ENCODE measurements around the gene JAKMIP2.

Gene JAKMIP2

DNA sequence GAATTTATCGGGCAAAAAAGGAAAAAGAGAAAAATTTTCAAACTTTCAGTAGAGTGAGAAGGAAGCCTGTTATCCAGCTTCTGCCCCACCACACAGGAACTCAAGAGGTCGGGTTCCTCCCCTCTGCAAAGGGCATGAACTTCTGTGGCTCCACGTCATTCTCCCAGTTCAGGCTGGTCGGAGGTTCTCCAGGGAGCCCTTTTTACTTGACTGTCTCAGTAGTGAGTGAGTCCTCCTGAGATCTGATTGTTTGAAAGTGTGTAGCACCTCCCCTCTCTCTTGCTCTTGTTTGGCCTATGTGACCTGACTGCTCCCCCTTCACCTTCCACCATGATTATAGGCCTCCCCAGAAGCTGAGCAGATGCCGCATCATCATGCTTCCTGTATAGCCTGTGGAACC lies 39.2 kb upstream of the JAKMIP2 start:
- TF ChIP-seq, protein P1, sequence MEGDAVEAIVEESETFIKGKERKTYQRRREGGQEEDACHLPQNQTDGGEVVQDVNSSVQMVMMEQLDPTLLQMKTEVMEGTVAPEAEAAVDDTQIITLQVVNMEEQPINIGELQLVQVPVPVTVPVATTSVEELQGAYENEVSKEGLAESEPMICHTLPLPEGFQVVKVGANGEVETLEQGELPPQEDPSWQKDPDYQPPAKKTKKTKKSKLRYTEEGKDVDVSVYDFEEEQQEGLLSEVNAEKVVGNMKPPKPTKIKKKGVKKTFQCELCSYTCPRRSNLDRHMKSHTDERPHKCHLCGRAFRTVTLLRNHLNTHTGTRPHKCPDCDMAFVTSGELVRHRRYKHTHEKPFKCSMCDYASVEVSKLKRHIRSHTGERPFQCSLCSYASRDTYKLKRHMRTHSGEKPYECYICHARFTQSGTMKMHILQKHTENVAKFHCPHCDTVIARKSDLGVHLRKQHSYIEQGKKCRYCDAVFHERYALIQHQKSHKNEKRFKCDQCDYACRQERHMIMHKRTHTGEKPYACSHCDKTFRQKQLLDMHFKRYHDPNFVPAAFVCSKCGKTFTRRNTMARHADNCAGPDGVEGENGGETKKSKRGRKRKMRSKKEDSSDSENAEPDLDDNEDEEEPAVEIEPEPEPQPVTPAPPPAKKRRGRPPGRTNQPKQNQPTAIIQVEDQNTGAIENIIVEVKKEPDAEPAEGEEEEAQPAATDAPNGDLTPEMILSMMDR (IDR thresholded peaks at IDR 0.05) = no peak
- Histone ChIP-seq H3K27ac (no peak overlapping the region), H3K4me3 (no peak overlapping the region)
- DNase-seq (ENCODE audit: low spot score) = no peak

DNA sequence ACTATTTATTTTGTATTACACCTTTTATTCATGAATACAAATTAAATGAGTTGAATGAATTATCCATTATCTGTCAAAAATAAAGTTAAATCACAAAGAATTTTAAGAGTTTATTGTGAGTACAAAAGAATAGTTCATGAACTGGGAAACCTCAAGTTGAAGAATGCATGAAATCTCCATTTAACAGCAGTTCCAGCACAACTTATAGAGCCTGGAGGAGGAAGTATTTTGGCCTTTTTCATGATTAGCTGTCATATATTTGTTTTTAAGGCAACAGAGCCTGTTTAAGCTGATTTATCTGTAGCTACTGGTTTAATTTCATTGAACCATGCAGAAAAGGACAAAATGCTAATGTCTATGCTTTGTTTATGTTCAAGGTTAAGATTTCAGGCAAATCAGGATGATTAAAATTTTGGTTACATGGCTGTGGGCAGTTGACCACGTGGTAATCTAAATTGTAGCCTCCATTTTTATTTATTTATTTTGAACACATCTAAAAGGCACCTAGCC lies 36.8 kb upstream of the JAKMIP2 start:
- no peak for DNase-seq (ENCODE audit: low spot score)
- no peak overlapping the region for H3K27ac ChIP-seq
- TF ChIP-seq, protein P1 (IDR thresholded peaks at IDR 0.05) = no peak
- no peak overlapping the region for H3K4me3 ChIP-seq

DNA sequence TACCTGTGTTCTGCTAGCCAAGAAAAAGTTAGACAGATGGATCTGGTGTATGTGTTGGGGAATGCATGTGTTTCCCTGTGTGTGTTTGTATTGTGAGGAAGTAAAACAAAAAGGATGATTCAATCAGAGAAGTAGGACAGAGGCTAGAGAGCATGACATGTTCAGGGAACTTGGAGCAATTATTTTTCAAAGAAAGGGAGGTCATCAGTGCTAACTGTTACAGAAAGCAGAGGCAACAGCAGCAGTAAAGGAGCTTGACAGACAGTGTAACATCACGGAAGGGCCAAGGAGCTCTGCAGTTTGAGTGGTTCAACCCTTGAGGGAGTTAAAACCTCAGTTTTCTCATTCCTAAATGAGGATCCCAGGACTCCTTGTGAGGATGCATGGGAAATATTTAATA lies 35.8 kb upstream of the JAKMIP2 start:
- H3K4me3 ChIP-seq = no peak overlapping the region
- TF ChIP-seq, protein P1 (IDR thresholded peaks at IDR 0.05) = no peak
- H3K27ac ChIP-seq = no peak overlapping the region
- DNase-seq (ENCODE audit: low spot score) = no peak

GRCh38 chr5:147813696-147814095 lies 31.2 kb upstream of the JAKMIP2 start:
- Histone ChIP-seq H3K27ac (no peak overlapping the region), H3K4me3 (no peak overlapping the region)
- no peak for DNase-seq (ENCODE audit: low spot score)
- TF ChIP-seq, protein P1 (IDR thresholded peaks at IDR 0.05) = no peak

GRCh38 chr5:147809830-147810666 lies 27.5 kb upstream of the JAKMIP2 start:
- no peak for DNase-seq (ENCODE audit: low spot score)
- Histone ChIP-seq H3K27ac (no peak overlapping the region), H3K4me3 (no peak overlapping the region)
- TF ChIP-seq, protein P1 (IDR thresholded peaks at IDR 0.05) = no peak

DNA sequence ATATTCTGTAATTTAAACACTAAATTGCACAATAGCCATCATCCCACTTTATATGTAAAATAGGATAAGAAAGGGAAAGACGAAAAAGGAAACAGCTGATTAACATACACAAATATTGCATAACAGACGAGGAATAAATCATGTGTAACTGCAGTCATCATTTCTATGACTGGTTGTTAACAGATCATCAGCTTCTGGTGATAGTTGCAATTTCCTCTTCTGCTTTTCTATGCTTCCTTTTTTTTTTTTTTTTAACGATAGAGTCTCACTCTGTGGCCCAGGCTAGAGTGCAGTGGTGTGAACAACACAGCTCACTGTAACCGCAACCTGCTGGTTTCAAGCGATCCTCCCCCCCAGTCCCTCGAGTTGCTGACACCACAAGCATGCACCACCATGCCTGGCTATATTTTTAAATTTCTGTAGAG lies 22.5 kb upstream of the JAKMIP2 start:
- DNase-seq (ENCODE audit: low spot score) = no peak
- H3K27ac ChIP-seq = no peak overlapping the region
- TF ChIP-seq, protein P1 (IDR thresholded peaks at IDR 0.05) = no peak
- H3K4me3 ChIP-seq = no peak overlapping the region

GRCh38 chr5:147804334-147804733 lies 21.8 kb upstream of the JAKMIP2 start:
- DNase-seq (ENCODE audit: low spot score) = no peak
- Histone ChIP-seq H3K4me3 (no peak overlapping the region), H3K27ac (no peak overlapping the region)
- TF ChIP-seq, protein P1 (IDR thresholded peaks at IDR 0.05) = no peak
